Measurements from ENCODE around the gene TMEM45A.

TMEM45A gene

GRCh38 chr3:100590840-100591147 lies 98.4 kb downstream of the TMEM45A start:
- Mint-ChIP-seq H3K36me3 (ENCODE audit: low read depth) (no peaks in the 10 kb centered on the region), H3K27me3 (no peaks in the 10 kb centered on the region), H3K4me1 (ENCODE audit: low read depth) (peaks cover 6% of the 10 kb centered on the region), H3K9me3 (no peaks in the 10 kb centered on the region), H3K27ac (no peak overlapping the region), H3K4me3 (no peak overlapping the region)

- Mint-ChIP-seq H3K27ac (no peak overlapping the region), H3K9me3 (no peaks in the 10 kb centered on the region), H3K4me3 (no peak overlapping the region), H3K36me3 (ENCODE audit: low read depth) (no peaks in the 10 kb centered on the region), H3K4me1 (ENCODE audit: low read depth) (peaks cover 6% of the 10 kb centered on the region), H3K27me3 (no peaks in the 10 kb centered on the region)
Observed at GRCh38 chr3:100591411-100591810, 99.0 kb downstream of the TMEM45A start.

- Mint-ChIP-seq H3K36me3 (ENCODE audit: low read depth) (no peaks in the 10 kb centered on the region), H3K9me3 (no peaks in the 10 kb centered on the region), H3K4me1 (ENCODE audit: low read depth) (peaks cover 11% of the 10 kb centered on the region), H3K4me3 (no peak overlapping the region), H3K27me3 (no peaks in the 10 kb centered on the region), H3K27ac (no peak overlapping the region)
Observed at GRCh38 chr3:100600181-100601042, 108.0 kb downstream of the TMEM45A start.

DNA sequence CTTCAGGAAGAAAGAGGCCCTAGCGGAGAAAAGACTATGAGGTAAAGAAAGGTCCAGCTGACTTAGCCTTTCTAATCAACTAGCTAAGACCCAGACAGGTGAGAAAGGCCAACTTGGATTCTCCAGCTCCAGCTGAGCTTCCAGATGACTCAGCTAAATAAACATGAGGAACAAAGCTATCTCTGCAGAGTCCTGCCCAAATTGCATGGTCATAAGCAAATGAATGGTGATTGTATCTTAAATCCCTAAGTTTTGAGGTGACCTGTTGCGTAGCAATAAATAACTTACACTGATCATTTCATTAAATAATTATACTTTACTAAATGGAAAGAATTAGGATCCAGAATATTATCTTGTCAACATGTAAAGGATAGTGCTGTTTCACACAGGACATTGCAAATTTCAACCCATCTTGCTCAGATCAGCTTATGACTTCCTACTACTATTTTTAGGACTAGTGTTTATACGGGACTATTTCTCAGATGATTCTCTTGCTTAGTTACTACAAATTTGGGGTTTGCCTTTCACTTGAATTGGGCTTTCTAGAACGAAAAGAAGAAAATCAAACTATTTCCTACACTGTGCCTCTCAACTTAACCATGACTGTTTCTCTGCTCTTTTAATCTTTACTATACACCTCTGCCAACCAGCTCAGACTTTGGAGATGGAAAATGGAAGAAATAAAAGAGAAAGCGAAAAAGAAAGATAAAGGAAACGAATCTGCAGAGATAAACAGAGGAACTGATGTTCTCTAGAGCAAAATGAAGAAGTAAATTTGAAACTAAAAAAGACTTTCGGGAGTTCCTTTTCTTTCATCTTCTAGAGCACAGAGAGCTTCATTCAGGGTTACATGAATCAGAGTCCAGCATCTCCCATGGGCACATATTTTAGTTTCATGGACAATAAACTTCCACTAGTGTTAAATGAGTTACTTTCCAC lies 110.4 kb downstream of the TMEM45A start:
- no peaks in the 10 kb centered on the region for H3K9me3 Mint-ChIP-seq
- H3K4me1 Mint-ChIP-seq (ENCODE audit: low read depth), result peaks cover 11% of the 10 kb centered on the region
- H3K27ac Mint-ChIP-seq, result peak overlapping the region; percentile 71
- no peaks in the 10 kb centered on the region for H3K36me3 Mint-ChIP-seq (ENCODE audit: low read depth)
- peak overlapping the region; percentile 38 for H3K4me3 Mint-ChIP-seq
- H3K27me3 Mint-ChIP-seq, result no peaks in the 10 kb centered on the region

- peaks cover 11% of the 10 kb centered on the region for H3K4me1 Mint-ChIP-seq (ENCODE audit: low read depth)
- no peaks in the 10 kb centered on the region for H3K36me3 Mint-ChIP-seq (ENCODE audit: low read depth)
- H3K9me3 Mint-ChIP-seq, result no peaks in the 10 kb centered on the region
- H3K27ac Mint-ChIP-seq, result peak overlapping the region; percentile 71
- H3K4me3 Mint-ChIP-seq, result peak overlapping the region; percentile 38
- no peaks in the 10 kb centered on the region for H3K27me3 Mint-ChIP-seq
Observed at GRCh38 chr3:100603469-100603868, 111.0 kb downstream of the TMEM45A start.

DNA sequence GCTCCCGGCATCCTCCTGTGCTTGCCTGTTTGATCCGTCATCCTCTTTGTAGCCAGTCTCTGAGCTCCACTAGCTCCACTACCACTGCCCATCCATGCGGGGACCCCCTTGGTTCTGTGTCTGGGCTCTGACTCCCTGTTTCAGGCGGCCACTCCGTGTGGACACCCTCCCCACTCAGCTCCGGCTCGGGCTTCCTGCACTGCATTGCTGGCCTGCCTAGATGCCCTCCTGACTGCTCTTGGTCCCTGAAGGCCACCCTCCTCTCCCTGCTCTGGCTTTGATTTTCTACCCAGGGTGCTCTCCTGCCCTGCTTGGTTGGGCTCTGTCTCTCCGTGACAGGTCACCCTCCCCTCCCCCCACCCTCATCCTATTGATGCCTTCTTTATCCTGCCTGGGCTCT lies 112.9 kb downstream of the TMEM45A start:
- H3K27ac Mint-ChIP-seq, result no peak overlapping the region

DNA sequence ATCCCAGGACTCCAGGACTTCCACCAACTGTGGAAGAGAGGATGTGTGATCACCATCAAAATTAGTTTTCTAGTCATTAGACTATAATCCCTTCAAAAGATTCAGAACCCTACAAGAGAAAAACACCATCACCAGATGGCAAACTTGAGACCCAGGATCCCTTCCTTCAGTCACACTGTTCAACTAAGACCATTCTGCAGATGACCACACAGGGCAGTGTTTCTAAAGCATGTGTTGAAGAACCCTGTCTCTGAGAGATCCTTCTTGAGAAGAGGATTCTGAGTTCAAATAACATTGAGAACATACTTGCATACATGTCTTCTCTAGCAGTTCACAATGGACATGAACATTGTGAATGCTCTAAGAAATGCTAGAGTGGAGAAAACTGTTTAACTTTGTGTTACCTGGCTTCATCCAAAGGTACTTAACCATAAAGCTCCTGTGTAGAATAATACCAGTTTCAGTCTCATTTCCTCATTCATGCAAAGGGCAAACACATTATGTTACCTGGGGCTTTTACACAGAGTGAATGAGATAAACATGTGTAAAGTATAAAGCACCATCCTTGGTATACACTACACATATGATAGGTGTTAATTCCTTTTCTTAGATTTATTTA lies 114.6 kb downstream of the TMEM45A start:
- Mint-ChIP-seq H3K4me1 (ENCODE audit: low read depth) (peaks cover 15% of the 10 kb centered on the region), H3K36me3 (ENCODE audit: low read depth) (no peaks in the 10 kb centered on the region), H3K4me3 (no peak overlapping the region), H3K27me3 (peaks cover 15% of the 10 kb centered on the region), H3K9me3 (no peaks in the 10 kb centered on the region), H3K27ac (no peak overlapping the region)

More for the DNA sequence above, 112.9 kb downstream of the TMEM45A start:
- Mint-ChIP-seq H3K36me3 (ENCODE audit: low read depth) (no peaks in the 10 kb centered on the region), H3K27me3 (peaks cover 6% of the 10 kb centered on the region), H3K4me1 (ENCODE audit: low read depth) (peaks cover 15% of the 10 kb centered on the region), H3K9me3 (no peaks in the 10 kb centered on the region), H3K4me3 (no peak overlapping the region)

GRCh38 chr3:100609305-100609704 lies 116.9 kb downstream of the TMEM45A start, which contains the start of gene ADGRG7:
Gene ADGRG7, plus strand, starts transcription at chr3:100609601. Its CDS starts 256 bp downstream, at chr3:100609857.
- Mint-ChIP-seq H3K4me3 (no peak within 1 kb of the TSS), H3K4me1 (ENCODE audit: low read depth) (peaks cover 4% of the 10 kb centered on the region), H3K27me3 (peaks cover 28% of the 10 kb centered on the region), H3K36me3 (ENCODE audit: low read depth) (no peaks in the 10 kb centered on the region), H3K27ac (no peak within 1 kb of the TSS), H3K9me3 (no peaks in the 10 kb centered on the region)

- H3K4me3 Mint-ChIP-seq, result no peak overlapping the region
- no peak overlapping the region for H3K27ac Mint-ChIP-seq
- peaks cover 28% of the 10 kb centered on the region for H3K27me3 Mint-ChIP-seq
- H3K36me3 Mint-ChIP-seq (ENCODE audit: low read depth), result no peaks in the 10 kb centered on the region
- no peaks in the 10 kb centered on the region for H3K9me3 Mint-ChIP-seq
- H3K4me1 Mint-ChIP-seq (ENCODE audit: low read depth), result peaks cover 4% of the 10 kb centered on the region
Observed at GRCh38 chr3:100609963-100610362, 117.5 kb downstream of the TMEM45A start.

DNA sequence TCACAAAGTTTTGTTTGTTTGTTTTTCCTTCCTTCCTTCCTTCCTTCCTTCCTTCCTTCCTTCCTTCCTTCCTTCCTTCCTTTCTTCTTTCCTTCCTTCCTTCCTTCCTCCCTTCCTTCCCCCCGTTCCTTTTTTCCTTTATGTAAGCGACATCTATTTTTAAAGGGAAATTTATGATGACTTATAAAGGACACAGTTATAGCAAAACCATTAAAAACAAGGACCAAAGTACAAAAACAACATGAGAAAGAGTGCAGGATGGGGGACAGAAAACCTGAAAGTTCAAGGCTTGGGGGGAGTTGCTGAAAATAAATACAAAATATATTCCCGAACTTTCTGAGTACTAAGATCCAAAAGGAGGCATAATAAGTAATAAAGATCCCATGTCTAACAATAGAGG lies 118.8 kb downstream of the TMEM45A start:
- Mint-ChIP-seq H3K27ac (no peak overlapping the region), H3K36me3 (ENCODE audit: low read depth) (no peaks in the 10 kb centered on the region), H3K9me3 (no peaks in the 10 kb centered on the region), H3K4me1 (ENCODE audit: low read depth) (peaks cover 4% of the 10 kb centered on the region), H3K27me3 (peaks cover 34% of the 10 kb centered on the region), H3K4me3 (no peak overlapping the region)

GRCh38 chr3:100613721-100614390 lies 121.4 kb downstream of the TMEM45A start:
- Mint-ChIP-seq H3K9me3 (no peaks in the 10 kb centered on the region), H3K27ac (no peak overlapping the region), H3K4me3 (no peak overlapping the region), H3K36me3 (ENCODE audit: low read depth) (no peaks in the 10 kb centered on the region), H3K4me1 (ENCODE audit: low read depth) (peaks cover 4% of the 10 kb centered on the region), H3K27me3 (peaks cover 42% of the 10 kb centered on the region)

- Mint-ChIP-seq H3K27ac (no peak overlapping the region), H3K4me1 (ENCODE audit: low read depth) (no peaks in the 10 kb centered on the region), H3K27me3 (peaks cover 44% of the 10 kb centered on the region), H3K36me3 (ENCODE audit: low read depth) (no peaks in the 10 kb centered on the region), H3K9me3 (no peaks in the 10 kb centered on the region), H3K4me3 (no peak overlapping the region)
Observed at GRCh38 chr3:100614941-100615340, 122.5 kb downstream of the TMEM45A start.

DNA sequence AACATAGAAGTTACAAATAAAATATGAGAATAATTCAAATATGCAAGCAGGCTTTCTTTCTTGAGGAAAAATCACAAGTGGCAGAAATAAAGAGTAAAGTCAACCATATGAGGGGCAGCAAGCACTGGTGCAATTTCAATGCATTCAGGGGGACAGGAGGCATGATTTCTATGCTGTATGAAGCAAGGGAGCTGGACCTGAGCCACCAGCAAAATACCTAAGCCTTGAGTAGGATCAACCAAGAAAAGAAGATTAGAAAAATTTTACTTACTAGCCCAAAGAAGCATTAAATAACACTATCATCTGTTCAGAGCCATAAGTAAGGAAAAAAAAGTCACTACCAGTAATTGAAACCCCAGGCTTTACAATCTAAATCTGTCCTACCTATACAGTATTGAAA lies 123.3 kb downstream of the TMEM45A start:
- peaks cover 38% of the 10 kb centered on the region for H3K27me3 Mint-ChIP-seq
- H3K27ac Mint-ChIP-seq, result no peak overlapping the region
- H3K4me1 Mint-ChIP-seq (ENCODE audit: low read depth), result no peaks in the 10 kb centered on the region
- H3K36me3 Mint-ChIP-seq (ENCODE audit: low read depth), result no peaks in the 10 kb centered on the region
- no peaks in the 10 kb centered on the region for H3K9me3 Mint-ChIP-seq
- no peak overlapping the region for H3K4me3 Mint-ChIP-seq

- Mint-ChIP-seq H3K4me3 (no peak overlapping the region), H3K4me1 (ENCODE audit: low read depth) (no peaks in the 10 kb centered on the region), H3K36me3 (ENCODE audit: low read depth) (no peaks in the 10 kb centered on the region), H3K27ac (no peak overlapping the region), H3K27me3 (peaks cover 11% of the 10 kb centered on the region), H3K9me3 (no peaks in the 10 kb centered on the region)
Observed at GRCh38 chr3:100621251-100621650, 128.8 kb downstream of the TMEM45A start.
